OCI-LY1 (cell line): Measurements from ENCODE around the gene PCBP2.

Source experiments
- H2AFZ ChIP-seq: fragments of 200-600 bp; sonication (generic), shearing (Covaris generic); 2 replicates; pipeline ENCODE4 v1.6.0; 2014; ENCODE audit warnings: antibody characterized with exemption, mild to moderate bottlenecking, low read length
- H3F3A ChIP-seq: fragments of 200-600 bp; sonication (generic), shearing (Covaris generic); 2 replicates; pipeline ENCODE4 v1.6.0; 2014; ENCODE audit warnings: mild to moderate bottlenecking, antibody characterized with exemption, low read length, moderate library complexity; ENCODE audit not compliant: insufficient read depth
- H3K27ac ChIP-seq: fragments of 200-600 bp; sonication (generic); 2 replicates; pipeline ENCODE4 v1.5.1; 2014; ENCODE audit warnings: low read length, mixed run types, mild to moderate bottlenecking, low read depth; ENCODE audit not compliant: poor library complexity, severe bottlenecking
- H3K27me3 ChIP-seq: fragments of 200-600 bp; sonication (generic); 2 replicates; pipeline ENCODE4 v1.6.0; 2014; ENCODE audit warnings: antibody characterized with exemption, mild to moderate bottlenecking, low read length, moderate library complexity; ENCODE audit not compliant: insufficient read depth
- H3K36me3 ChIP-seq: fragments of 200-600 bp; sonication (generic); 2 replicates; pipeline ENCODE4 v1.6.1; 2014; ENCODE audit warnings: mild to moderate bottlenecking, antibody characterized with exemption, low read length, moderate library complexity, mixed read lengths; ENCODE audit not compliant: insufficient read depth
- H3K4me1 ChIP-seq: fragments of 200-600 bp; sonication (generic); 2 replicates; pipeline ENCODE4 v1.5.1; 2014; ENCODE audit warnings: mild to moderate bottlenecking, low read length, moderate library complexity; ENCODE audit not compliant: insufficient read depth, severe bottlenecking
- H3K4me2 ChIP-seq: fragments of 200-600 bp; sonication (generic), shearing (Covaris generic); 2 replicates; pipeline ENCODE4 v1.6.1; 2014; ENCODE audit warnings: low read length
- H3K4me3 ChIP-seq: fragments of 200-600 bp; sonication (generic); 2 replicates; pipeline ENCODE4 v1.5.1; 2014; ENCODE audit warnings: low read length, low read depth, mild to moderate bottlenecking, mixed read lengths; ENCODE audit not compliant: poor library complexity, severe bottlenecking
- H3K79me2 ChIP-seq: fragments of 200-600 bp; shearing (Covaris generic); 2 replicates; pipeline ENCODE4 v1.6.1; 2016; ENCODE audit warnings: mixed run types, low read length, mixed read lengths; ENCODE audit not compliant: insufficient read depth
- H3K9ac ChIP-seq: fragments of 200-600 bp; sonication (generic), shearing (Covaris generic); 2 replicates; pipeline ENCODE4 v1.6.1; 2014; ENCODE audit warnings: mild to moderate bottlenecking, low read length, mixed read lengths
- H3K9me2 ChIP-seq: fragments of 200-600 bp; sonication (generic), shearing (Covaris generic); 2 replicates; pipeline ENCODE4 v1.6.1; 2014; ENCODE audit warnings: low read depth, mild to moderate bottlenecking, low read length, mixed read lengths
- H3K9me3 ChIP-seq: fragments of 200-600 bp; shearing (Covaris generic); 2 replicates; pipeline ENCODE4 v1.6.1; 2014; ENCODE audit warnings: low read length, mixed read lengths
- H4K20me1 ChIP-seq: fragments of 200-600 bp; sonication (generic), shearing (Covaris generic); 2 replicates; pipeline ENCODE4 v1.6.0; 2016; ENCODE audit warnings: mild to moderate bottlenecking, low read length; ENCODE audit not compliant: insufficient read depth
- EZH2 ChIP-seq: fragments of 200-600 bp; sonication (generic), shearing (Covaris generic); IDR thresholded peaks from 2 replicates; pipeline ENCODE4 v1.8.0; 2017; ENCODE audit warnings: borderline replicate concordance, mixed run types, mild to moderate bottlenecking, antibody characterized with exemption, low read length, moderate library complexity, mixed read lengths
- TF ChIP-seq, protein P1 (sequence below): fragments of 200-600 bp; sonication (generic), shearing (Covaris generic); IDR thresholded peaks from 2 replicates; pipeline ENCODE4 v1.5.1; 2017; ENCODE audit warnings: mild to moderate bottlenecking, antibody characterized with exemption, low read length, moderate library complexity, mixed read lengths

PCBP2 gene

DNA sequence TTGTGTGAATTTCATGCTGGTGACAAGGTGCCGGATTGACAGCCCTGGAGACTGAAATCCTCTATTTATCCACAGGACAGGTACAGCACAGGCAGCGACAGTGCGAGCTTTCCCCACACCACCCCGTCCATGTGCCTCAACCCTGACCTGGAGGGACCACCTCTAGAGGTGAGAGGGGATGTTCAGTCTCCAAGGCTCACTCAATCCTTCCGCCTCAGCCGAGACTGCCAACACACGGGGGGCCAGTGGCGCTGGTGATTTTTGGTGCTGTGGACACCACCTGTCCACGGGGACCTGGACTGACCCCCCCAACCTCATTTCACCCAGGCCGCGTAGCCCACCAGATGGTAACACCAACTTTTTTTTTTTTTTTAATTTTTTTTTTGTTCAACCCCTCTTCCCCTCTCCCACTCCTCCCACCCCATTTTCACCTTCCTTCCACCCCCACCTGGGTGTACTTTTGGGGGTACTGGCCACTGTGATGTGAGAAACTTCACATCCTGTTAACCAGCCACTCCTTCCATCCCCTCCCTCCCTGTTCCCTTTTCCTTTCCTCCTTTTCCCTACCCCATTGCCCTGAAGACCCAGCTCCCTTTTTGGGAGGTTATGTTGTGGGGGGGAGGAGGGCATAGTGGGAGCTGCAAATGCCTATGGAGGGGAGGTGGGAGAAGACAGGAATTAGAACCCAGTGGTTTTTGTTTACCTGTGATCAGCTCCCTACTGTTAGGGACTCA, 12.9 kb downstream of the PCBP2 start:
- no peaks in the 10 kb centered on the region for H3F3A ChIP-seq

DNA sequence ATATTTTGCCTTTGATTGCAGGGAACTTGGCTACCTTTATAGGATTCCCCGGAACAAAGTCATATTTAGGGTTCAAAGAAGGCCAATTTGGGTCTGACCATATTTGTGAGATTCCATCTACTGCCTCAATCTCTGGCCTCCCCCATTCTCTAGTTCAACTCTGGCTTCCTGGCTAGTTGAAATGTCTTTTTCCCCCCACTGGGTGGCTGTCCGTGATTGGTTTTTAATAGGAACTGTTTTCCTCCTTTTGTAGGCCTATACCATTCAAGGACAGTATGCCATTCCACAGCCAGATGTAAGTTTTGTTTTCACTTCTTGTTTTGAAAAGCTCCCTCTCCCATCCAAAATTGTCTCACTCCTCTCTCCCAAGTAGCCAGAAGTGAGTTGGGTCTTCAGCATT, 13.8 kb downstream of the PCBP2 start:
- Histone ChIP-seq H4K20me1 (no peaks in the 10 kb centered on the region), H3K27ac (no peak overlapping the region), H3F3A (no peaks in the 10 kb centered on the region), H3K4me3 (no peak overlapping the region), H3K9me2 (no peaks in the 10 kb centered on the region), H3K9ac (no peak overlapping the region), H3K9me3 (no peaks in the 10 kb centered on the region), H3K79me2 (no peaks in the 10 kb centered on the region), H3K36me3 (peaks cover 100% of the 10 kb centered on the region), H3K4me1 (no peaks in the 10 kb centered on the region), H3K4me2 (no peak overlapping the region), H3K27me3 (no peaks in the 10 kb centered on the region), H2AFZ (no peak overlapping the region)
- no peak for TF ChIP-seq EZH2
- TF ChIP-seq, protein P1, sequence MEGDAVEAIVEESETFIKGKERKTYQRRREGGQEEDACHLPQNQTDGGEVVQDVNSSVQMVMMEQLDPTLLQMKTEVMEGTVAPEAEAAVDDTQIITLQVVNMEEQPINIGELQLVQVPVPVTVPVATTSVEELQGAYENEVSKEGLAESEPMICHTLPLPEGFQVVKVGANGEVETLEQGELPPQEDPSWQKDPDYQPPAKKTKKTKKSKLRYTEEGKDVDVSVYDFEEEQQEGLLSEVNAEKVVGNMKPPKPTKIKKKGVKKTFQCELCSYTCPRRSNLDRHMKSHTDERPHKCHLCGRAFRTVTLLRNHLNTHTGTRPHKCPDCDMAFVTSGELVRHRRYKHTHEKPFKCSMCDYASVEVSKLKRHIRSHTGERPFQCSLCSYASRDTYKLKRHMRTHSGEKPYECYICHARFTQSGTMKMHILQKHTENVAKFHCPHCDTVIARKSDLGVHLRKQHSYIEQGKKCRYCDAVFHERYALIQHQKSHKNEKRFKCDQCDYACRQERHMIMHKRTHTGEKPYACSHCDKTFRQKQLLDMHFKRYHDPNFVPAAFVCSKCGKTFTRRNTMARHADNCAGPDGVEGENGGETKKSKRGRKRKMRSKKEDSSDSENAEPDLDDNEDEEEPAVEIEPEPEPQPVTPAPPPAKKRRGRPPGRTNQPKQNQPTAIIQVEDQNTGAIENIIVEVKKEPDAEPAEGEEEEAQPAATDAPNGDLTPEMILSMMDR = no peak

More for the DNA sequence above, 12.9 kb downstream of the PCBP2 start:
- Histone ChIP-seq H3K4me2 (no peak overlapping the region), H4K20me1 (no peaks in the 10 kb centered on the region), H3K9ac (no peak overlapping the region), H3K4me3 (no peak overlapping the region), H2AFZ (no peak overlapping the region), H3K4me1 (no peaks in the 10 kb centered on the region), H3K27ac (no peak overlapping the region), H3K27me3 (no peaks in the 10 kb centered on the region), H3K9me3 (no peaks in the 10 kb centered on the region), H3K36me3 (peaks cover 100% of the 10 kb centered on the region), H3K9me2 (no peaks in the 10 kb centered on the region), H3K79me2 (no peaks in the 10 kb centered on the region)
- TF ChIP-seq, protein P1 = no peak
- no peak for TF ChIP-seq EZH2

DNA sequence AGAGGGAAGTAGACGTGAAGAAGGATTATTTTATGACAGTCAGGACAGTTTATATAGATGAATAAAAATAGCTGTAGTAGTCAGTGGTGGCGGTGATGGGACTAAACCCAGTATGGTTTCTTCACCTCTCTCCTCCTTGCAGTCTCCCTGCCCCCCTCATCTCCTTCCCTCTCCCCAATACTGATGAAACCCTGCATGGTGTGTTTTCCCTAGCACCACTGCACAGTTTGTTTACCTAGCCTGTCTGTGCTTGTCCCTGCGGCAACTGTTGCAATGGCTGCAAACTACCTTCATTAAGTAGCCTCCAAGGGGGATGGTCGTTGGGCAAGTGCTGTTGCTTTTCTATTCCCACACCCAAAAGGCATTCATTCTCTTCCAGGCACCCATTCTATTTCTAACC, 14.7 kb downstream of the PCBP2 start:
- Histone ChIP-seq H3K4me1 (no peaks in the 10 kb centered on the region), H3F3A (no peaks in the 10 kb centered on the region), H2AFZ (no peak overlapping the region), H3K9me2 (no peaks in the 10 kb centered on the region), H4K20me1 (no peaks in the 10 kb centered on the region), H3K79me2 (no peaks in the 10 kb centered on the region), H3K9me3 (no peaks in the 10 kb centered on the region), H3K9ac (no peak overlapping the region), H3K4me2 (no peak overlapping the region), H3K27ac (no peak overlapping the region), H3K4me3 (no peak overlapping the region), H3K36me3 (peaks cover 98% of the 10 kb centered on the region), H3K27me3 (no peaks in the 10 kb centered on the region)
- TF ChIP-seq EZH2 = no peak
- TF ChIP-seq, protein P1 = no peak
